GM18951 (cell line): ENCODE results near the gene PLPPR3.

ENCODE experiments used
- POLR2A ChIP-seq: IDR thresholded peaks from 4 replicates; pipeline ENCODE4 v1.6.1; 2011; ENCODE audit warnings: mild to moderate bottlenecking; ENCODE audit not compliant: insufficient read length, insufficient read depth; ENCODE audit errors: extremely low read depth
- in situ Hi-C: fragments of 300-500 bp; cut with MboI; formaldehyde crosslinking; loops from one replicate; pipeline ENCODE4 v1.12.0; 2022; ENCODE audit warnings: low sequenced_read_pairs, mixed read lengths, inconsistent platforms; ENCODE audit not compliant: unreplicated experiment

Gene PLPPR3

GRCh38 chr19:805600-806550, 15.9 kb downstream of the PLPPR3 start:
- in situ Hi-C loops, result no loop called here
- TF ChIP-seq POLR2A, result no peak

- in situ Hi-C loops, result no loop called here
- TF ChIP-seq POLR2A, result no peak
Observed at GRCh38 chr19:805166-805551, 16.6 kb downstream of the PLPPR3 start.

GRCh38 chr19:804419-805165, 17.2 kb downstream of the PLPPR3 start:
- in situ Hi-C loops, result no loop called here
- TF ChIP-seq POLR2A, result no peak

GRCh38 chr19:803686-804418, 17.9 kb downstream of the PLPPR3 start:
- in situ Hi-C loops, result no loop called here
- TF ChIP-seq POLR2A, result no peak

- in situ Hi-C loops, result no loop called here
- TF ChIP-seq POLR2A, result no peak
Observed at GRCh38 chr19:803099-803561, 18.6 kb downstream of the PLPPR3 start.

GRCh38 chr19:802498-803098, 19.2 kb downstream of the PLPPR3 start:
- TF ChIP-seq POLR2A, result no peak
- in situ Hi-C loops, result no loop called here

- in situ Hi-C loops, result no loop called here
- peak; percentile 26 for TF ChIP-seq POLR2A
Observed at GRCh38 chr19:801861-802497, 19.8 kb downstream of the PLPPR3 start.

GRCh38 chr19:801030-801860, 20.5 kb downstream of the PLPPR3 start:
- in situ Hi-C loops, result no loop called here
- TF ChIP-seq POLR2A, result no peak

- in situ Hi-C loops, result no loop called here
- no peak for TF ChIP-seq POLR2A
Observed at GRCh38 chr19:800360-801029, 21.3 kb downstream of the PLPPR3 start.

- TF ChIP-seq POLR2A, result no peak
- in situ Hi-C loops, result no loop called here
Observed at GRCh38 chr19:799076-799881, 22.5 kb downstream of the PLPPR3 start.
